DLD1 (cell line): ENCODE measurements around the gene LRRC8D.
"Not testable (repeated sequence)": the region's sequence is repeated elsewhere in the genome, so short reads cannot be mapped to it uniquely, and the experiment has no call there.

Experiments used
- in situ Hi-C: cut with HindIII; loops from 2 replicates; pipeline ENCODE4 v1.10.0; 2017; ENCODE audit warnings: low sequenced_read_pairs

Gene LRRC8D

DNA sequence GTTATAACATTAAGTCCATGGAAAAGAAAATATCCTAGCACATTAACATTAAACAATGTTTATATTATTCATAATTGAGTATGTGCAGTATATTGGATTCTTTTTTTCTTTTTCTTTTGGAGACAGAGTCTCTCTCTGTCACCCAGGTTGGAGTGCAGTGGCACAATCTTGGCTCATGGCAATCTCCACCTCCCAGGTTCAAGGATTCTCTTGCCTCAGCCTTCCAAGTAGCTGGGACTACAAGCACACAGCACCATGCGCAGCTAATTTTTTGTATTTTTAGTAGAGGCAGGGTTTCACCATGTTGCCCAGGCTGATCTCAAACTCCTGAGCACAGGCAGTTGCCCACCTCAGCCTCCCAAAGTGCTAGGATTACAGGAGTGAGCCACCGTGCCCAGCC, 162.0 kb downstream of the LRRC8D start:
- in situ Hi-C loops, result not testable (repeated sequence)

GRCh38 chr1:89984564-89985116, 163.8 kb downstream of the LRRC8D start:
- in situ Hi-C loops, result not testable (repeated sequence)

DNA sequence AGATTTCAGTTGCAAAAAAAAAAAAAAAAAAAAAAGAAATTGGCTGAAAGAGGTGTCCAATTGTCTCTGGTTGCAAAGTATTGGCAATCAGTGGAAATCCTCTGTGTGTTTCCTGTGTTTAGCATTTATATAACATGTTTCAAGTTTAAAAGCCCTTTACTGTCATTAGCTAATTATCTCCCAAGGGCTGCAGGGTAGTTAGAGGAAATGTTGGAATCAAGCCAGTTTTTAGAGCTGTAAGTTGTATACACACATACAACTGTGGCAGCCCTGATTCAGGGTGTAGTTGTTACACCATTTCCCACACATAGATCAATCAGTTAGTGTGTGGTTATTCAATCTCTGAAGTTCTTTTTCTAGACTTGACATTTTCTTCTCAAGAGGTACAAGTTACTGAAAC, 165.2 kb downstream of the LRRC8D start:
- in situ Hi-C loops, result no loop called here
